Measurements from ENCODE around the gene CNTN1.
"Not testable (repeated sequence)": the region's sequence is repeated elsewhere in the genome, so short reads cannot be mapped to it uniquely, and the experiment has no call there.

The CNTN1 gene

GRCh38 chr12:41074473-41074769 is 382.2 kb downstream of the CNTN1 start:
- Histone ChIP-seq H3K4me3 (ENCODE audit: low read depth, low read length) (no peak overlapping the region), H3K9me3 (ENCODE audit: severe bottlenecking) (no peaks in the 10 kb centered on the region), H3K36me3 (no peaks in the 10 kb centered on the region), H3K27ac (no peak overlapping the region), H3K27me3 (ENCODE audit: insufficient read depth, low read depth, severe bottlenecking) (no peaks in the 10 kb centered on the region)
- no peak for DNase-seq
- no peak for TF ChIP-seq CTCF (IDR thresholded peaks at IDR 0.05; ENCODE audit: low read depth, low read length)

GRCh38 chr12:41076114-41076513 is 383.9 kb downstream of the CNTN1 start:
- Histone ChIP-seq H3K4me3 (ENCODE audit: low read depth, low read length) (no peak overlapping the region), H3K27me3 (ENCODE audit: insufficient read depth, low read depth, severe bottlenecking) (no peaks in the 10 kb centered on the region), H3K36me3 (no peaks in the 10 kb centered on the region), H3K27ac (no peak overlapping the region), H3K9me3 (ENCODE audit: severe bottlenecking) (no peaks in the 10 kb centered on the region)
- no peak for DNase-seq
- TF ChIP-seq CTCF (IDR thresholded peaks at IDR 0.05; ENCODE audit: low read depth, low read length) = no peak

GRCh38 chr12:41081241-41081640 is 389.0 kb downstream of the CNTN1 start:
- not testable (repeated sequence) for H3K27me3 ChIP-seq (ENCODE audit: insufficient read depth, low read depth, severe bottlenecking); H3K27ac ChIP-seq; H3K4me3 ChIP-seq (ENCODE audit: low read depth, low read length); H3K9me3 ChIP-seq (ENCODE audit: severe bottlenecking); DNase-seq; H3K36me3 ChIP-seq

GRCh38 chr12:41089438-41089837 is 397.2 kb downstream of the CNTN1 start:
- Histone ChIP-seq H3K4me3 (ENCODE audit: low read depth, low read length) (no peak overlapping the region), H3K9me3 (ENCODE audit: severe bottlenecking) (no peaks in the 10 kb centered on the region), H3K36me3 (no peaks in the 10 kb centered on the region), H3K27ac (no peak overlapping the region), H3K27me3 (ENCODE audit: insufficient read depth, low read depth, severe bottlenecking) (no peaks in the 10 kb centered on the region)
- no peak for DNase-seq
- no peak for TF ChIP-seq CTCF (IDR thresholded peaks at IDR 0.05; ENCODE audit: low read depth, low read length)

GRCh38 chr12:41092115-41092514 is 399.9 kb downstream of the CNTN1 start:
- Histone ChIP-seq H3K4me3 (ENCODE audit: low read depth, low read length) (no peak overlapping the region), H3K9me3 (ENCODE audit: severe bottlenecking) (no peaks in the 10 kb centered on the region), H3K27ac (no peak overlapping the region)

GRCh38 chr12:41096797-41097196 is 404.6 kb downstream of the CNTN1 start:
- no peak overlapping the region for H3K4me3 ChIP-seq (ENCODE audit: low read depth, low read length)
- no peaks in the 10 kb centered on the region for H3K27me3 ChIP-seq (ENCODE audit: insufficient read depth, low read depth, severe bottlenecking)
- no peak for TF ChIP-seq CTCF (IDR thresholded peaks at IDR 0.05; ENCODE audit: low read depth, low read length)
- no peaks in the 10 kb centered on the region for H3K9me3 ChIP-seq (ENCODE audit: severe bottlenecking)
- no peak overlapping the region for H3K27ac ChIP-seq
- no peak for DNase-seq
- no peaks in the 10 kb centered on the region for H3K36me3 ChIP-seq

More at GRCh38 chr12:41092115-41092514, 399.9 kb downstream of the CNTN1 start:
- TF ChIP-seq CTCF (IDR thresholded peaks at IDR 0.05; ENCODE audit: low read depth, low read length) = no peak
- no peaks in the 10 kb centered on the region for H3K27me3 ChIP-seq (ENCODE audit: insufficient read depth, low read depth, severe bottlenecking)
- no peak for DNase-seq
- H3K36me3 ChIP-seq = no peaks in the 10 kb centered on the region
